ENCODE results near the gene ARL6IP4. TPM values are rescaled to one million over a fixed set of nuclear protein-coding genes. Genes with fewer than 3 reads are reported as not detected.

ARL6IP4 gene
- total RNA-seq, 1 donor from 2014 or later, result 163 TPM

DNA sequence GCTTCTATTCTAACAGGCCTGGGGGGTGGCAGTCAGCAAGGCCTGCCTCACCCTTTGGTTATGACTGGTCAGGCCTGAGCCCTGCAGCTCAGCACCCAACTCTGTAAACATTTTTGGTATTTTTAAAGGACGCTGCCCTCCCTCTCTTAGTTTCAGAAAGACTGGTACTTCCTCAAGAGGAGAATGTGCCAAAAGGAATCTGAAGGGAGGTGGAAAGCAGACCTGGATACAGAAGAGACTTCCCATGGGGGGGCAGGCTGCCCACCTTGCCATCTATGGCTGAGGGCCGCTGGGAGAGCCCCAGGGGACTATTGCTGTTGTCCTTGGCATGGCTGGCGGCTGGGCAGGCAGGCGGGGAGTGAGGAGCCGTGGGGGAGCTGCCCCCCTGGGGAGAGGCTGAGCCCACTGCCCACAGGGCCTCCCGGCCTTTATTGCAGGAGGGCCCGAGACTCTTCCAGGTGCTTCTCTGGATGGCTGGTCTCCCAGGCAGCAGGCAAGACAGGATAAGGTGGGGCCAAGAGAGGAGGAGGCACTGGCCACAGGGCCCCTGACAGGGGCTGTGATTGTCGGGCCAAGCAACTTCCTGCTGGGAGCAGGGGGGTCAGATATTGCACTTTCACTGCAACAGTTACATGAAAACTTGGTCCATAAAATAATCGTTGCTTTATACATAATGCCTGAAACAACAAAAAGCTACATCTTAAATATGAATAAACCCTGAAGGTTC lies 3.5 kb downstream of the ARL6IP4 start:
- intact Hi-C loops (cut with micrococcal nuclease), result loop anchor here (5.0 kb wide), 1 partner anchor 168 kb away; the partner anchor contains the start of gene PITPNM2
- Mint-ChIP-seq H3K9me3 (no peaks in the 10 kb centered on the region), H3K27me3 (no peaks in the 10 kb centered on the region), H3K4me3 (no peak overlapping the region), H3K4me1 (peaks cover 39% of the 10 kb centered on the region), H3K27ac (peak overlapping the region; percentile 50), H3K36me3 (ENCODE audit: low read depth) (peaks cover 29% of the 10 kb centered on the region)
- DNase-seq (no peak), ATAC-seq (ENCODE audit: low read depth) (no peak)
- no peak for TF ChIP-seq CTCF (IDR thresholded peaks at IDR 0.05)
- CTCF ChIA-PET, result no interaction called here
- POLR2A ChIA-PET, result interaction anchor here (0.5 to 1.0 kb wide), 3 partner anchors 11 to 249 kb away, joined by 3 to 6 read pairs (median 4); partner anchors contain the start of genes ABCB9 and MPHOSPH9

- TF ChIP-seq CTCF (IDR thresholded peaks at IDR 0.05), result no peak
- peak overlapping the region; percentile 50 for H3K27ac Mint-ChIP-seq
- CTCF ChIA-PET, result no interaction called here
- peaks cover 29% of the 10 kb centered on the region for H3K36me3 Mint-ChIP-seq (ENCODE audit: low read depth)
- intact Hi-C loops (cut with micrococcal nuclease), result loop anchor here (5.0 kb wide), 1 partner anchor 168 kb away; the partner anchor contains the start of gene PITPNM2
- DNase-seq, result no peak
- ATAC-seq (ENCODE audit: low read depth), result no peak
- no peaks in the 10 kb centered on the region for H3K9me3 Mint-ChIP-seq
- H3K4me3 Mint-ChIP-seq, result no peak overlapping the region
- H3K27me3 Mint-ChIP-seq, result no peaks in the 10 kb centered on the region
- POLR2A ChIA-PET, result interaction anchor here (0.5 to 1.0 kb wide), 3 partner anchors 12 to 248 kb away, joined by 3 to 6 read pairs (median 4); partner anchors contain the start of genes ABCB9 and MPHOSPH9
- peaks cover 35% of the 10 kb centered on the region for H3K4me1 Mint-ChIP-seq
These were observed 4.3 kb downstream of the ARL6IP4 start for GRCh38 chr12:122984612-122985337.

DNA sequence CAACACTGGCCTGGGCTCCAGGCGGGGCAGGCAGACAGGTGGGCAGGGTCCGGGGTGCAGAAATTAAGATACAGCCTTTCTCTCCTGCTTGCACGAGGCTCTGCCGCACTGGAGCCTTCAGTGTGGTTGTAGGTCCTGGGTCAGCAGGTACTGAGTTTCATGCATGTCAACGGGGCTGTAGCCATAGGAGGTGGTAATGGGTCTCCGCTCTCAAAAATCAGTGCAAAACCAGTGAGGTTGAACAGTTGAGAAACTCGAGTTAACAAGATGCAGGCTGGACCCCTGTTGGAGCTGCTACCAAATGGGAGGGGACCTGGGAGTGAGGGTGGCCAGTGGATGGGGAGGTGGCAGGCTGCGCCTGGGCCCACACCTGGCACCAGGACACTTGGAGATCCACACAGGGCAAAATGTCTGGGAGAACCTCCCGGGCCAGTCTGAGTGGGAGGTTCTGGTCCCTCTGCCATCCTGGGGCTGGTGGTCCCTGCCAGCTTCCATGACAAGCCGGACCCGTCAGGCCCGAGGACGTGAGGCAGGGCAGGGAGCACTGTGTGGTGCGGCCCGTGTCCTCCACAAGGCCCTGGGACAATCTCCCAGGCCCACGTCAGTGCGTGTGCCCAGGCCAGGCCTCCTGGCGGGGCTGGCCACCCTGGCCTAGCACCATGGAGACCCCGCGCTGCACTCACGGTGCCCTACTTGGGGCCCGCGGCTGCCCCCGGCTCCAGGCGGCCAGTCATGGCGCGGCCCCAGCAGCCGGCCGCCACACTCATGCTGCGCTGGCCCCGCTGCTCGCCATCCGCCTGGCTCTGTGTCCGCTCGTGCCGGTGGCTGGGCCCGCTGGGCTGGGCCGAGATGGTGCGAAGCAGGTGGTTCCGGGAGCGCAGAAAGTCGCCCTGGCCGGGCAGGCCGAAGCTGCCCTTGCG lies 5.1 kb downstream of the ARL6IP4 start:
- Mint-ChIP-seq H3K9me3 (no peaks in the 10 kb centered on the region), H3K4me3 (no peak overlapping the region), H3K27ac (peak overlapping the region; percentile 30), H3K4me1 (peaks cover 31% of the 10 kb centered on the region), H3K36me3 (ENCODE audit: low read depth) (peaks cover 26% of the 10 kb centered on the region), H3K27me3 (no peaks in the 10 kb centered on the region)
- intact Hi-C loops (cut with micrococcal nuclease), result no loop called here
- no peak for DNase-seq
- ChIA-PET CTCF (no interaction called here), POLR2A (interaction anchor here (1.0 kb wide), 1 partner anchor 20 kb away, joined by 4 read pairs; the partner anchor contains the start of gene ABCB9)
- ATAC-seq (ENCODE audit: low read depth), result no peak
- TF ChIP-seq CTCF (IDR thresholded peaks at IDR 0.05), result no peak

DNA sequence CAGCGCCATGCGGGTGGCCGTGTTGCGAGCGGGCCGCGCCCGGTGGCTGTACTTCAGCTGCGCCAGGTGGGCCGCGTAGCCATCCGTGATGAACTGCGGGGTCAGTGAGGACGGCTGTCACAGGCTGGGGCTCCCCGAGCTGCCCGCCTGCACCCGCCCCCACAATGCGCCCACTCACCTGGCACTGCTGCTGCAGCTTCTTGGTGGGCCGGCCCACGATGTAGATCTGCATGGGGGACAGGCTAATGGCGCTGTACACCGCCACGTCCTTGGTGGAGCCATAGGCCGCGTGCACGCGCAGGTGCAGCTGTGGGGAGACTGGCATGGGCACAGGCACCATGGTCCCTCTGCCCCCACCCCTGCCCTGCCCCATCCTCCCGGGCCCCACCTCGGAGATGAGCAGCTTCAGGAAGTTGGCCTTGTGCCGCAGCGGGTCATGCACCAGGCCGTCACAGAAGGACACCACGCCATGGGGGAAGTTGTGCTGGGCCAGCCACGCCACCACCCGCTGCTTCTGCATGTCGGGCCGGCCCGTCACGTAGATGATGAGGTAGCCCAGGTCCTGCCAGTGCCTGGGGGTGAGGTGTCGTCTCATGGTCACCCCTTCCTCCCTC lies 5.9 kb downstream of the ARL6IP4 start:
- Mint-ChIP-seq H3K4me3 (no peak overlapping the region), H3K27me3 (no peaks in the 10 kb centered on the region), H3K4me1 (peaks cover 28% of the 10 kb centered on the region), H3K9me3 (no peaks in the 10 kb centered on the region), H3K27ac (no peak overlapping the region), H3K36me3 (ENCODE audit: low read depth) (peaks cover 24% of the 10 kb centered on the region)
- ChIA-PET CTCF (no interaction called here), POLR2A (no interaction called here)
- ATAC-seq (ENCODE audit: low read depth) (no peak), DNase-seq (no peak)
- no peak for TF ChIP-seq CTCF (IDR thresholded peaks at IDR 0.05)
- intact Hi-C loops (cut with micrococcal nuclease), result no loop called here
